Subcutaneous adipose tissue (tissue), 4 donors: ENCODE results near the gene PCED1A. TPM values are rescaled to one million over a fixed set of nuclear protein-coding genes. Genes with fewer than 3 reads are reported as not detected.

Experiments
- CTCF ChIP-seq: fragments of 450-650 bp; IDR thresholded peaks from one replicate; pipeline ENCODE4 v1.5.1; 2016; ENCODE audit warnings: low read depth, mild to moderate bottlenecking, control low read depth, antibody characterized with exemption, moderate library complexity
- total RNA-seq, 4 donors: library from RNA; depleted of rRNA; stranded (reverse); fragments of >200 nt; gene quantifications; one replicate each; pipeline ENCODE4 v1.1.0, GENCODE V29; 2016

Gene PCED1A
- total RNA-seq, 4 donors from 2014 or later = 24.0 to 39.7 (median 26.8) TPM

- TF ChIP-seq CTCF = no peak
Measured at GRCh38 chr20:2795451-2795850, 45.0 kb downstream of the PCED1A start.

- TF ChIP-seq CTCF = no peak
Measured at GRCh38 chr20:2794866-2795447, 45.5 kb downstream of the PCED1A start.

GRCh38 chr20:2794202-2794748, 46.2 kb downstream of the PCED1A start:
- no peak for TF ChIP-seq CTCF

- no peak for TF ChIP-seq CTCF
Measured at GRCh38 chr20:2793471-2793870, 47.0 kb downstream of the PCED1A start.

Other genes starting within 250 kb of the PCED1A start
- 10 to 100 TPM; 47.3 to 99.5 (median 59.3) TPM for gene NOP56, start 188.0 kb downstream of the PCED1A start, total RNA-seq
- gene IDH3B, start 176.4 kb downstream of the PCED1A start, total RNA-seq = 100 to 1,000 TPM in 2 of 4 donors, 10 to 100 TPM in 2; 77.0 to 167 (median 97.3) TPM
- gene EBF4, start 147.9 kb downstream of the PCED1A start, total RNA-seq = 1 to 10 TPM; 1.1 to 6.0 (median 1.8) TPM
- 10 to 100 TPM in 3 of 4 donors, 1 to 10 TPM in 1; 9.8 to 85.5 (median 19.9) TPM for gene CPXM1, start 40.0 kb downstream of the PCED1A start, total RNA-seq
- 1 to 10 TPM in 1 of 4 donors, not detected in 3; 2.3 TPM for gene C20orf141, start 25.7 kb downstream of the PCED1A start, total RNA-seq
- not detected for gene TMEM239, start 24.3 kb downstream of the PCED1A start, total RNA-seq
- gene VPS16, start 90 bp upstream of the PCED1A start, total RNA-seq = 10 to 100 TPM; 23.3 to 45.2 (median 26.3) TPM
- gene PTPRA, start 32.8 kb upstream of the PCED1A start, total RNA-seq = 10 to 100 TPM; 64.4 to 99.5 (median 95.3) TPM
- gene GNRH2, start 203.0 kb upstream of the PCED1A start, total RNA-seq = not detected
- 10 to 100 TPM; 20.5 to 47.5 (median 30.4) TPM for gene MRPS26, start 205.4 kb upstream of the PCED1A start, total RNA-seq
- 1 to 10 TPM in 3 of 4 donors, not detected in 1; 2.0 to 3.5 (median 2.3) TPM for gene OXT, start 231.0 kb upstream of the PCED1A start, total RNA-seq
- gene AVP, start 244.1 kb upstream of the PCED1A start, total RNA-seq = 1 to 10 TPM in 2 of 4 donors, not detected in 2; 4.3 to 4.6 TPM